ENCODE measurements around the gene ECM2. TPM values are rescaled to one million over a fixed set of nuclear protein-coding genes. Genes with fewer than 3 reads are reported as not detected.

ECM2 gene
- total and polyA plus RNA-seq, 9 donors: 14.7 to 28.3 (median 17.2) TPM

DNA sequence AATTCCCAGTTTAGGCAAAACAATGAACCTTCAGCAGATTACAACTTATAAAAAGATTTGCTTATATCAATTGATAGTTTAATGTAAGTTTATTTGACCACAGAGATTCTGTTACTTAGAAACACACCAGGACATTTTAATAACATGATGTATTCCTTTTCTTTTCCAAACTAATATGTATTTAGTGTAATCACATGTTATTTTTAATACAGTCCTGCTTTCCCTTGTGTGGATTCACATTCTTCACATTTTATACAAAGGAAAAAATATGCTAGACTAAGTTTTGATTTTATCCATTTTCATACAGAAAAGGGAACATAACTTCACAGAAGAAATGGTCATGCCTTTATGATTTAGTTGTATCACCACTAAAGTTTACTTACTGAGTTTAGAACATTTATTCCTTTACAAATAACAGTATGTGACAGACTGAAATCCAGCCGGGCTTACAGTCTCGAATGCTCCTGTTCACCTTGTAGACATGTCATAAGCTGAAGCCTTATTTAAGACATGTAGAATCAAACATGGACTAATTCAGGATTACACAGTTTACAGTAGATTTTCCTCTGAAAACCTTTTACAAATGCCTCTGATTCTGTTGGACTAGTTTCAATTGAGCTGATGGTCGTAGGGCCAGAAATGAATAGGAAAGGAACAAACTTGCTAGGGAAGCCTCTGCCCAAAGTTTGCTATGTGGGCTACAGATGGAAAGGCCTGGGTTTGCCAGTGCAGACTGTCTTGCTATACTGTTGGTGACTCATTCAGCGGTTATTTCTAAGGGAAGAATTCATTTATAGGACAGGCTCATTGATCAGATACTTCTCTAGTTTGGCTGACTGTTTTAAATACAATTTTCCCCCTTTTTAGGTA lies 46.9 kb downstream of the ECM2 start:
- peak; percentile 89 for DNase-seq
- whole genome bisulfite sequencing (ENCODE audit: insufficient coverage): 0% methylated on average over 1 of the region's 4 CpGs

DNA sequence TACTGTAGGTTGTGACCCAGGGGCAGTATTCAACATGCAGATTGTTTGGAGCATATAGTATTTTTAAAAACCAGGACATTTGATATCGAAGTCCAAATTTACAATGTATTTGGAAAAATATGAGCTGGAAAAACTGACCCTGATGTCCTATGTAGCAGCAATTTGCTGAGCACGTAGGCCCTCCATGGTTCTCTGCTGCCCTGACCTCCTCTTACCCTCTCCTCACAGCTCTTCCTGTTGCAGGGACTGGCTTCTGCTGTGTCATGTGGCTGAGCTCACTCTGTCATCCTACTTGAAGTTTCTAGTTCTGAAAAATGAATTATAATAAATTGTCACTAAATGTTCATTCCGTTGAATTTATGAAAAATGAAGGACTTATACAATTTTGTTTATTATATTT lies 49.4 kb downstream of the ECM2 start:
- DNase-seq: no peak

More for the DNA sequence above, 46.9 kb downstream of the ECM2 start:
- Histone ChIP-seq H3K27ac (ENCODE audit: low read length) (peak overlapping the region; percentile 95), H3K4me3 (ENCODE audit: low read length) (no peak overlapping the region), H3K36me3 (ENCODE audit: control insufficient read depth, insufficient read depth, low read length) (no peaks in the 10 kb centered on the region), H3K9me3 (replicated peaks; ENCODE audit: control insufficient read depth, low read depth, low read length) (no peaks in the 10 kb centered on the region), H3K4me1 (ENCODE audit: control insufficient read depth, insufficient read depth, low read length) (peaks cover 24% of the 10 kb centered on the region), H3K27me3 (ENCODE audit: control insufficient read depth, insufficient read depth, low read length) (no peaks in the 10 kb centered on the region)

DNA sequence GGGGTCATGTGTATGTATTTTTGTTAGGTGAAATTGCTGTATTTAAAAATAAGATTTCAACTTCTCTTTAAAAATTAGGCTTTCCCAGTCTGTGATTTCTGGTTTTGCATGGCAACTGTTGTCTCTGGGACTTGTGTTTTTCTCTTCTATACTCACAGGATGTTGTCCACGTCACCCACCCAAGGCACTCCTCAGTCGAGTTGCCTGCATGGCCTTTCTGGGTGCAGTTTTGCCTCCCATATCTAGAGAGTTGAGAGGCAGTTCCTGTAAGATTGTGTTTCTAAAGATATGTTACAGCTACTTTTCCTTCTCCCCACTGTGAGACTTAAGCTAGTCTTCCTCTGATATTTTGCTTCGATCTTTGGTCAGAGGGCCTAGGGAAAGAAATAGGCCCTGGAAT lies 51.2 kb downstream of the ECM2 start:
- H3K4me1 ChIP-seq (ENCODE audit: control insufficient read depth, insufficient read depth, low read length): peaks cover 20% of the 10 kb centered on the region

More for the DNA sequence above, 49.4 kb downstream of the ECM2 start:
- no peak overlapping the region for H3K4me3 ChIP-seq (ENCODE audit: low read length)
- 60% methylated on average over 1 of the region's 3 CpGs for WGBS (ENCODE audit: insufficient coverage)
- no peaks in the 10 kb centered on the region for H3K36me3 ChIP-seq (ENCODE audit: control insufficient read depth, insufficient read depth, low read length)
- H3K27me3 ChIP-seq (ENCODE audit: control insufficient read depth, insufficient read depth, low read length): no peaks in the 10 kb centered on the region
- H3K9me3 ChIP-seq (replicated peaks; ENCODE audit: control insufficient read depth, low read depth, low read length): no peaks in the 10 kb centered on the region
- H3K27ac ChIP-seq (ENCODE audit: low read length): peak overlapping the region; percentile 20
- peaks cover 26% of the 10 kb centered on the region for H3K4me1 ChIP-seq (ENCODE audit: control insufficient read depth, insufficient read depth, low read length)

GRCh38 chr9:92483627-92484545 lies 51.9 kb downstream of the ECM2 start:
- H3K4me3 ChIP-seq (ENCODE audit: low read length): no peak overlapping the region
- no peaks in the 10 kb centered on the region for H3K9me3 ChIP-seq (replicated peaks; ENCODE audit: control insufficient read depth, low read depth, low read length)
- H3K4me1 ChIP-seq (ENCODE audit: control insufficient read depth, insufficient read depth, low read length): peaks cover 15% of the 10 kb centered on the region
- no peaks in the 10 kb centered on the region for H3K36me3 ChIP-seq (ENCODE audit: control insufficient read depth, insufficient read depth, low read length)
- DNase-seq: peak; percentile 84
- peak overlapping the region; percentile 94 for H3K27ac ChIP-seq (ENCODE audit: low read length)
- 50% methylated on average over 1 of the region's 5 CpGs for WGBS (ENCODE audit: insufficient coverage)
- no peaks in the 10 kb centered on the region for H3K27me3 ChIP-seq (ENCODE audit: control insufficient read depth, insufficient read depth, low read length)

More for the DNA sequence above, 51.2 kb downstream of the ECM2 start:
- H3K4me3 ChIP-seq (ENCODE audit: low read length): no peak overlapping the region
- H3K27ac ChIP-seq (ENCODE audit: low read length): peak overlapping the region; percentile 94
- no CpG with 5 or more reads among the region's 3 CpGs for WGBS (ENCODE audit: insufficient coverage)
- no peaks in the 10 kb centered on the region for H3K36me3 ChIP-seq (ENCODE audit: control insufficient read depth, insufficient read depth, low read length)
- DNase-seq: no peak
- no peaks in the 10 kb centered on the region for H3K27me3 ChIP-seq (ENCODE audit: control insufficient read depth, insufficient read depth, low read length)
- no peaks in the 10 kb centered on the region for H3K9me3 ChIP-seq (replicated peaks; ENCODE audit: control insufficient read depth, low read depth, low read length)

GRCh38 chr9:92482805-92483204 lies 53.0 kb downstream of the ECM2 start:
- DNase-seq: peak; percentile 50
- Histone ChIP-seq H3K4me1 (ENCODE audit: control insufficient read depth, insufficient read depth, low read length) (peaks cover 15% of the 10 kb centered on the region), H3K27me3 (ENCODE audit: control insufficient read depth, insufficient read depth, low read length) (no peaks in the 10 kb centered on the region), H3K4me3 (ENCODE audit: low read length) (no peak overlapping the region), H3K9me3 (replicated peaks; ENCODE audit: control insufficient read depth, low read depth, low read length) (no peaks in the 10 kb centered on the region), H3K36me3 (ENCODE audit: control insufficient read depth, insufficient read depth, low read length) (no peaks in the 10 kb centered on the region), H3K27ac (ENCODE audit: low read length) (peak overlapping the region; percentile 94)

GRCh38 chr9:92482329-92482728 lies 53.5 kb downstream of the ECM2 start, which contains the start of gene ASPN:
Gene ASPN (minus strand): TSS chr9:92482506.
- Histone ChIP-seq H3K4me3 (ENCODE audit: low read length) (peak within 1 kb of the TSS; percentile 37), H3K27ac (ENCODE audit: low read length) (peak within 1 kb of the TSS; percentile 94), H3K4me1 (ENCODE audit: control insufficient read depth, insufficient read depth, low read length) (peaks cover 15% of the 10 kb centered on the region), H3K36me3 (ENCODE audit: control insufficient read depth, insufficient read depth, low read length) (no peaks in the 10 kb centered on the region), H3K9me3 (replicated peaks; ENCODE audit: control insufficient read depth, low read depth, low read length) (no peaks in the 10 kb centered on the region), H3K27me3 (ENCODE audit: control insufficient read depth, insufficient read depth, low read length) (no peaks in the 10 kb centered on the region)
- WGBS (ENCODE audit: insufficient coverage): no CpG with 5 or more reads among the region's 3 CpGs
- DNase-seq: peak; percentile 99

- WGBS (ENCODE audit: insufficient coverage): no CpG with 5 or more reads among the region's 2 CpGs
- Histone ChIP-seq H3K4me1 (ENCODE audit: control insufficient read depth, insufficient read depth, low read length) (peaks cover 11% of the 10 kb centered on the region), H3K9me3 (replicated peaks; ENCODE audit: control insufficient read depth, low read depth, low read length) (no peaks in the 10 kb centered on the region), H3K27ac (ENCODE audit: low read length) (peak overlapping the region; percentile 94), H3K27me3 (ENCODE audit: control insufficient read depth, insufficient read depth, low read length) (no peaks in the 10 kb centered on the region), H3K4me3 (ENCODE audit: low read length) (peak overlapping the region; percentile 37), H3K36me3 (ENCODE audit: control insufficient read depth, insufficient read depth, low read length) (no peaks in the 10 kb centered on the region)
- peak; percentile 80 for DNase-seq
Measured at GRCh38 chr9:92480986-92481633, 54.7 kb downstream of the ECM2 start.

GRCh38 chr9:92480291-92480771 lies 55.5 kb downstream of the ECM2 start:
- DNase-seq: peak; percentile 87

DNA sequence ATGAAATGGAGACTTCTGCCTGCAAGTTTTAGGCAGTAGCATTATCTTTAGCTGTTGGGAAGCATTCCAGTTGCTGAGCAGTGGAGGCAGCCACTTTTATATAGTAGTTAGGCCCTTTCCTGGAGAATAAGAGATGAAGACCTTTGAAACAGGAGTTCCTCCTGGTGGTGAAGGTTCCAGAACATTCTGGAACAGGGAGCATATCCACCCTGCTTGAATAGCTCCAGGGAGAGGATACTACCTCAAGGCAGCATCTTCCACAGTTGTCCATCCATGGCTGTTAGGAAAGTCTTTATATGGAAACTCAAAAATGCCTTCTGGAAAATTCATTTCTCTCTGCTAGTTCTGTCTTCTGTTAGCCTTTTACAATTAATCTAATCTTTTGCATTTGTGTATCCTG lies 56.4 kb downstream of the ECM2 start:
- DNase-seq: peak; percentile 51
- no peaks in the 10 kb centered on the region for H3K36me3 ChIP-seq (ENCODE audit: control insufficient read depth, insufficient read depth, low read length)
- peak overlapping the region; percentile 94 for H3K27ac ChIP-seq (ENCODE audit: low read length)
- no peaks in the 10 kb centered on the region for H3K27me3 ChIP-seq (ENCODE audit: control insufficient read depth, insufficient read depth, low read length)
- H3K4me1 ChIP-seq (ENCODE audit: control insufficient read depth, insufficient read depth, low read length): peaks cover 8% of the 10 kb centered on the region
- H3K4me3 ChIP-seq (ENCODE audit: low read length): no peak overlapping the region
- no peaks in the 10 kb centered on the region for H3K9me3 ChIP-seq (replicated peaks; ENCODE audit: control insufficient read depth, low read depth, low read length)

More at GRCh38 chr9:92480291-92480771, 55.5 kb downstream of the ECM2 start:
- H3K27ac ChIP-seq (ENCODE audit: low read length): peak overlapping the region; percentile 94
- peaks cover 11% of the 10 kb centered on the region for H3K4me1 ChIP-seq (ENCODE audit: control insufficient read depth, insufficient read depth, low read length)
- H3K9me3 ChIP-seq (replicated peaks; ENCODE audit: control insufficient read depth, low read depth, low read length): no peaks in the 10 kb centered on the region
- H3K4me3 ChIP-seq (ENCODE audit: low read length): peak overlapping the region; percentile 37
- no peaks in the 10 kb centered on the region for H3K36me3 ChIP-seq (ENCODE audit: control insufficient read depth, insufficient read depth, low read length)
- H3K27me3 ChIP-seq (ENCODE audit: control insufficient read depth, insufficient read depth, low read length): no peaks in the 10 kb centered on the region
- WGBS (ENCODE audit: insufficient coverage): no CpG with 5 or more reads among the region's 2 CpGs
